Activated CD4-positive, alpha-beta T cell treated with anti-CD3 and anti-CD28 coated beads, Interleukin-2, amount 50 U/mL, for 24 hours (primary cell): ENCODE results near the gene SLTM.
"Not testable (repeated sequence)": the region's sequence is repeated elsewhere in the genome, so short reads cannot be mapped to it uniquely, and the experiment has no call there.

Experiments
- DNase-seq, 2 donors: peaks; one replicate each; pipeline ENCODE4 v3.0.0-alpha.2; 2020; ENCODE audit warnings: low read depth in 1 of 2, low spot score in 1 of 2

SLTM gene

DNA sequence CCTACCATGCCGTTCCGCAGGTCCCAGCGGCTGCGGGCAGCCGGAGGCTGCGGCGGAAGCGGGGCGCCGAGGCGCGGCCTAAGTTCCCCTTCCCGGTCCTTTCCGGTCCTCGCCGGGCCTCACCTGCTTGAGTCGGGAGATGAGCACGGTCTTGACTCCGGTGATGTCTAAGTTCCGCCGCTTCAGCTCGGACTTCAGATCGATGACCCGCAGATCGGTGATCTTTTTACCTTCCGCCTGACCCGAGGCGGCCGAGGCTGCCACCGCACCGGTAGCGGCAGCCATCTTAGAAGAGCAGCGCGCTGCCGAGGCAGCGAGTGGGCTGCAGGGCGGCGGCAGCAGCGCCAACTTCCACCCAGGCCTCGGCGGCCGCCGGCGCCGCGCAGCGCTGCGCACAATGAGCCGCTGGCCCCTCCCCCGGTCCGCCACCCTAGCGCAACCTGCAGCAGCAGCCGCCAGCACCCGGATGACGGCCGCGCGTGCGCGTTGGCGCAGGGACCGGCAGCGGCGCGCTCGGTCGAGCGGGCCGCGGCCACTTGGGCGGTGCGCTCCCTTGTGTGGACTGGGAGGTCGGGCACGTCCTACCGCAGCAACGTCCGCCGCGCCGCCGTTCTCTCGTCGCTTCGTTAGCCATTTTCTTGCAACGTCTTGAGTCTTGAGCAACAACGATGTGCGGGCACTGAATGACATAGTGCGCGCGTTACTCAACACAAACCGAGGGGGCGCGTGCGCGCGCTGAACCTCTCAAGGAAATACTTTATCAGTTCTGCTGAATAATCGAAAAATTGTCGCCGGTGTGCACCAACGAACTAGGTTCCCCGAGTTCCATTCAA, at the start of gene SLTM:
Gene SLTM, minus strand, starts transcription at position 399 of the 833 bp plus-strand sequence. Its CDS starts 114 bp downstream, at position 285.
- peak; percentile 83 to 86 for DNase-seq

DNA sequence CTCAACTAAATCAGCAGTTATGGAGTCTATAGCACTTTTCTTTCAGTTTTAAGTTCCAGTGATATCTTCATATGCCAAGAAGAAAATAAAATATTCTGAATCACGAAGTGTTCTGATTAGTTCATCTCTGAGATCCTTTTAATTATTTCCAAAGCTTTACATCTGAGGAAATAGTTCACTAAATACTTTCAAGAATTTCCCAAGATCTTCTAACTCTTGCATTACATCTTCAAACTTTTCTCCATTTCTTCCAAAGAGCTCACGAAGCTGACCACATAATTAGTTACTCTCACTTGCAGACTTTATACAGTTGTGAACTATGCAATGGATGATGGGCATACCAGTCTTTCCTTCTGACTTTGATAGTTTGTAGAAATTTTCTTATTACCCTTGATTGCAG, 49.8 kb upstream of the SLTM start:
- DNase-seq: no peak

DNA sequence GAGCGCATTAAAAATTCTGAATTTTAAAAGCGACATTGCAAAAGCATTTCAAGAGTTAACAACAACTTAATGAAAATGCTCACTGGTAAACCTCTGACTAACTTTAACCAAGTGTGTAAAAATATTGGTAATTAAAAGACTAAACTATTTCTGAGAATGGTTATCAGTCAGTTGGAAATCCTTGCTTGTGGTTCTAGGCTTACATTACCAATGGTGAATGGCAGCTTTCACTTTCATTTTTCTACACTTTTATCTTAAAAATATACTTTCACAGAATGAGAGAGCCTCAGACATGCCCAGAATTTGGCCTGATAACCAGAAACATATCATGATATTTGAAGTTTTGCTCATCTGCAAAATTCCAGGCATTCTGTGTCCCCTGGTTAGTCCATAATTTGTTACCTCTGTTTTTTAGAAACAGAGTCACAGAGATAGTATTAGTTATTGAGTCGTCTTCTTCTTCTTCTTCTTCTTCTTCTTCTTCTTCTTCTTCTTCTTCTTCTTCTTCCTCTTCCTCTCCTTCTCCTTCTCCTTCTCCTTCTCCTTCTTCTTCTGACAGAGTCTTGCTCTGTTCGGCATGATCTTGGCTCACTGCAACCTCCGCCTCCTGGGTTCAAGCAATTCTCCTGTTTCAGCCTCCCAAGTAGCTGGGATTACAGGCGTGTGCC, 48.5 kb upstream of the SLTM start:
- no peak for DNase-seq

DNA sequence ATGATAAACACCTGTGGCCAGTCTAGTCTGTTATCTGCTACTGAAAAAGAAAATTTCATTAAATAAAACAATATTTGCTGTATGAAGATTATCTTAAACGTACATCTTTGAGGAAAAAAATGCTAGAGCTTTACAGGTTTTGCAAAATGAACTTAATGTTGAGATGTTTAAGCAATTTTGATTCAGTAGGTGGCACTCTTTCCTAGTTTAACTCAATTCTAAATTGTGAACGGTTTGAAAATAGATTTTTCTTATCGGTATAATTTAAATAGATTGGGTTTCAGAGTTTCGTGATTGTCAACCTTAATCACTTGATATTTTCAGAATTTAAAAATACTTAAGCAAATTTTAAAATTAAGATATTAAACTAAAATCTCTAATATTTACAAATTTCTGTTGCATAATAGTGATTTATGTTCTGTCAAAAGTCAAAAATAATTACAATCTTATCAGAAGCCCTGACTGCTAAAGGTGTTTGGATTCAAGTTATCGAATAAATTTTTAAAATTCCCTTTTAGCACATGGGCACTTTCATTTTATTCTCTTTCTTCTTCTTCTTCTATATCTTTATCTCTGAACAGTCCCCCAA, 47.0 kb upstream of the SLTM start:
- DNase-seq: no peak

DNA sequence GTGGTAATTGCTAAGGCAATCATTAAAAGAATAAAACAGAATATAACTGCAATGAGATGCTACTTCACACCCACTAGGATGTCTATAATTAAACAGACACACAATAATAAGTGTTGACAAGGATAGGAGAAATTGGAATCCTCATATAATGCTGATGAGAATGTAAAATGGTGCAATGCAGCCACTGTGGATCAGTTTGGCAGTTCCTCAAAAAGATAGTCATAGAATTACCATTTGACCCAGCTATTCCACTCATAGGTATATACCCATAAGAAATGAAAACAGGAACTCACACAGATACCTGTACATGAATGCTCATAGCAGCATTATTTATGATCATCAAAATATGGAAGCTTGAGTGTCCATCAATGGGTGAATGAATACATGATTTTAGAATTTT, 44.4 kb upstream of the SLTM start:
- no peak for DNase-seq

DNA sequence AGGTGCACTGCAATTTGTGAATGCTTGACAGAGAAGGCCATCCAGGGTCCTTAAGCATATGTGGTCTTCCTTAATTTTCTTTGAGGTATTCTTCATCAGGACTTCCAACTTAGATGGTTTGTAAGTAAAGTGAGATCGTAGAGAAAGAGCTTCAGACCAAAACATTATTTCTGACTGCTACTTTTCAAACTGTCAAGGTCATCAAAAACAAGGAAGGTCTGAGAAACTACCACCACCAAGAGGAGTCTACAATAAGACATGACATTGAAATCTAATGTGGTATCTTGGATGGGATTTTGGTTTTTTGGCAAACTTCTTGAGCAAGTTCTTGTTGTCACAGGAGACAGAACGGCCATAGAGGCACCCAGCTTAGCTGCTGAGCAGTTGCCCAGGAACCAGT, 34.0 kb upstream of the SLTM start:
- DNase-seq: no peak

DNA sequence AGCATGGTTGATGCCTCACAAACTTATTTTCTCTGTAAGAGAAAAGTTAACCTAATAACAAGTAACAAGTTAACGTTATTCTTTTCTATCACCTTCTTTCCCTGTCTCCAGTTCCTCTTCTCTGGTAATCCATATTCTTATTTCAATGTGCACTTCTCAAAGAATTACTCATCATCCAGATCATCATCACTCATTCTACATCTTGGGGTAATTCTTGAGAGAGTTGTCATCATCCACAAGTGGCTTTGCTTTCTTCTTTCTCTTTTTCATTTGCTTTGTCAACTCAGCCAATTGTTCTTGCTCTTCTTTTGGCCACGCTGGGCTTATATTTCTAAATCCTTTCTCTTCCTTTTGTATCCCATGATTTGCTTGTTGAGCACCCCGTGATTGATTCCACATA, 33.2 kb upstream of the SLTM start:
- no peak for DNase-seq

DNA sequence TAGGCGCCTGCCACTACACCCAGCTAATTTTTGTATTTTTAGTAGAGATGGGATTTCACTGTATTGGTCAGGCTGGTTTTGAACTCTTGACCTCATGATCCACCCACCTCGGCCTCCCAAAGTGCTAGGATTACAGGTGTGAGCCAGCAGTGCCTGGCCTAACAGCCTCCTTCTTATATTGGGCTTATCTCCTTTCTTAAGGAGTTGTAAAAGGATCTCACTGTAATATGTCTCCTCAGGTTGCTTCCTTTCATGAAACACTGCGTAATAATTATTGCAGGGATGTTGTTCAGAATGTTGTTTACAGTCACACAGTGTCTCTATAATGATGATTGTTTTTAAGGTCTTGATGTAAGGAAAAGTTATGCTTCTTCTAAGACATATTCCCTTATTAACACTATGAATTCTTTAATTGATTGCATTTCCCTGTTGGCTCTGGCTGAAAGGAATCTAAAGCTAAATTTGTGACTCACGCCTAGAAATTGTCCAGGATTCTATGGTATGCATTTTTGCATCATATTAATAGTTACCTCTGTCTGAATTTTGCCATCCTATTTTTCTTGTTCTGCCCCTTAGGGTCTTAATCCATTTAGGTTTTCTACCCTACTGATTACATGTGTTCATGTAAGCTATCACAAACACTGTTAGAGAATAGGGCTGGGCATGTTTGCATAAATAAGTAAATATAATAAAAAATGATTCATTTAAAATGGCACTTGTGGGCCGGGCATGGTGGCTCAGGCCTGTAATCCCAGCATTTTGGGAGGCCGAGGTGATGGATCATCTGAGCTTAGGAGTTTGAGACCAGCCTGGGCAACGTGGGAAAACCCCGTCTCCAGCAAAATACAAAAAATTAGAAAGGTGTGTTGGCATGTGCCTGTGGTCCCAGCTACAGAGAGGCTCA, 29.4 kb upstream of the SLTM start:
- no peak for DNase-seq

DNA sequence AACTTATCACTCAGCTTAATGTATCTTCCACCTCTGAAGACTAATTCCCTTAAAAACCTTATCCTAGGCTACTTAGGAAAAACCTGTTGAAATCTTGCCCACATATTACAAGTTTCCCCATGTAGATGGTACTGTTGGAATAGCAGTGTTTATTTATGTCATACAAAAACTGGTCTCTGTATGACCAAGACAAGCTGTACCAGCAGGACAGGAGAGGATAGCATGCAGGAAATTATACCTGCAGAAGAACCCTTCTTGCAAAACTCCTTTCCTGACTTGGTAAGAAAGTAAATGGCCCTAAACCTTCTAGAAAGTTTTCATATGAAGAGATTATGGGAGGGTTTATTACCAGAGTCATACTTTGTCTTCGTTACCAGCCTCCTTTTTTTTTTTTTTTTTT, 28.7 kb upstream of the SLTM start:
- DNase-seq: no peak

DNA sequence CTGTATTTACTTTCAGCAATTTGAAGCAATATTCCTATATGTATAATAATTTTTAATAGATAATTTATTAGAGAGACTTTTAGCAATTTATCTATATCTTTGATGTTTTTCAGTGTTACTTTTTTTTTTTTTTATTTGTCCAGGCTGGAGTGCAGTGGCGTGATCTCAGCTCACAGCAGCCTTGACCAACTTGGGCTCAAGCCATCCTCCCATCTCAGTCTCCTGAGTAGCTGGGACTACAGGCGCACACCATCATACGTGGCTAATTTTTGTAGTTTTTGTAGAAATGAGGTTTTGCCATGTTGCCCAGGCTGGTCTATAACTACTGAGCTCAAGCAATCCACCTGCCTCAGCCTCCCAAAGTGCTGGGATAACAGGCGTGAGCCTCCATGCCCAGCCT, 25.3 kb upstream of the SLTM start:
- DNase-seq: no peak

DNA sequence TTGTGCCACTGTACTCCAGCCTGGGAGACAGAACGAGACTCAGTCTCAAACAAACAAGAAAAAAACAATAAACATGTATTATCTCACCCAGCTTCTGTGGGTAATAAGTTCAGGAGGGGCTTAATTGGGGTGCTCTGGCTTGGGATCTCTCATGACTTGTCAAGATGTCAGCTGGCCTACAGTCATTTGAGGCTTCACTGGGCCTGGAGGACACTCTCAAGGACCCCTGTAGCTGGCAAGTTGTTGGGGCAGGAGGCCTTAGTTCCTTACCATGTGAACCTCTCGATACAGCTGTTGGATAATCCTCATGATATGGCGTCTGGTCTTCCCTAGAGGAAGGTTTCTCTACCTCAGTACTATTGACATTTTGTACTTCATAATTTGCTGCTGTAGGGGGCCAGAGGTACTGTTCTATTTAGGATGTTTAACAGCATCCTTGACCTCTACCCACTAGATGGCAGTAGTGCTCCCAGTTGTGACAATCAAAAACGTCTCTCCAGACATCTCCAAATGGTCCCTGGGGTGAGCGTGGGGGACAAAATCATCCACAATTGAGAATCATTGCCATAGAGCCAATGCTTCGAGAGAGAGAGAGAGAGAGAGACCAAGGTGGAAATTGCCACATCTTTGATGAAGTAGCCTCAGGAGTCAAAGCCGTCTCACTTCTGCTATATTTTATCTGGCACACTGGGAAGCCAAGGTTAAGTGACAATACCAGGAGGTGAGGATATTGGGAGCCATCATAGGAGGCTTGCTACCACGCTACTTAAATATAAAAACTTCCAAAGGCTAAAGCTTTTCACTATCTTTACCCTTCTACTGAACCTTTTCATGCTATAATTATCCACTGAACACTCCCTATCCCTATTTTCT, 23.9 kb upstream of the SLTM start:
- peak; percentile 6 to 71 for DNase-seq

DNA sequence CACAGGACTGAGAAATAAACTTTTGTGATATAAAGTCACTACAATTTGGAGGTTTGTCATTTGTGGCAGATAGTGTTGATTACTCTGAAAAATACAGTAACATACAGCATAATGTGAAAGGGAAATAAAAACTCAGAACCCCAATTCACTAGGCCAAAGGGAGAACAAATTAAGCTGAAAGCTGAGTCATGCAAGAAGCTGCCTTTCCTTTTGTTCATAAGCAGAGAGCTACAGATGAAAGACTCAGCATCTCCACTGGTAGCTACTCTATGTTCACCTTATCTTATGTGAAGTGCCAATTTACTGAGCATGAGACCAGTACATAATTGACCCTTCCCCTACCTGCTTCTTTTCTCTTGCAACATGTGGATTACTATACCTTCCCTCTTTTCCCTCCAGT, 19.3 kb upstream of the SLTM start:
- no peak for DNase-seq

DNA sequence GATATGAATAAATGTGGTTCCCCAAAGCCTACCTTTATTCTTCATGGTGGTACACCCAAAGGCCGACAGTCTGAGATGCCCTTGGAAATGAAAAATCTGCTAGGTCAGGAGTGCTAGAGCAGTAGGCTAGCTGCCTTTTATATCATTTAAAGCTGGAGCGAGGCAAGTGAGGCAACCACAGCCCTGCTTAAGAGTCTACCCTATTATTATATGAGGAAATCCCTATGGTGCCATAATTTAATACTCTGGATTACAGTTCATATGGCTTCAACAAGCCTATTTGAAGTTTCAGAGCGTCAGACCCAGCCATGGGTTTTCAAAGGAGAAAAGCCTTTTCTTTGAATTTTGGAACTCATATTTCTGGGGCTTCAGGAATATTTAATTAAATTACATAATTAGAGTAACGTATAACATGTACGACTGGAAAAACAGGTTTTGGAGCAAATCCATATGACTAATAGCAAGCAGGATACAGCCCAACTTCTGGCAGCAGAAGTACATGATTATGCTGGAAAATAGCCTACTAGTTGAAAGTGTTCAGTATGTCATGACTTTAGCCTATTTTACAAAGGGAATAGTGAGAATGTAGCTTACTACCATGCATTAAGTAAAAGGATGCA, 18.0 kb upstream of the SLTM start:
- no peak for DNase-seq

DNA sequence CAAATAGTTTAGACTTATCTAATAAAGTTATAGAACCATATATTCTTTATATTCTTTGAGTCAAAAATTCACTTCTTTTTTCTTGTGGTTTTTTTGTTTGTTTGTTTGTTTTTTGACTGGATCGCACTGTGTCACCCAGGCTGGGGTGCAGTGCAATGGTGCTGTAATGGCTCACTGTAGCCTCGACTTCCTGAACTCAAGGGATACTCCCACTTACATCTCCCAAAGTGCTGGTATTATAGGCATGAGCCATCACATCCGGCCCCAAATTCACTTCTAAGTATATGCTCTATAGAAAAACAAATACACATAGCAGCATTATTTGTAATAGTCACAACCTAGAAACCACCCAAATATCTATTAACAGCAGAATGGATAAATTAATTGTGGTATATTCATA, 13.7 kb upstream of the SLTM start:
- no peak for DNase-seq

DNA sequence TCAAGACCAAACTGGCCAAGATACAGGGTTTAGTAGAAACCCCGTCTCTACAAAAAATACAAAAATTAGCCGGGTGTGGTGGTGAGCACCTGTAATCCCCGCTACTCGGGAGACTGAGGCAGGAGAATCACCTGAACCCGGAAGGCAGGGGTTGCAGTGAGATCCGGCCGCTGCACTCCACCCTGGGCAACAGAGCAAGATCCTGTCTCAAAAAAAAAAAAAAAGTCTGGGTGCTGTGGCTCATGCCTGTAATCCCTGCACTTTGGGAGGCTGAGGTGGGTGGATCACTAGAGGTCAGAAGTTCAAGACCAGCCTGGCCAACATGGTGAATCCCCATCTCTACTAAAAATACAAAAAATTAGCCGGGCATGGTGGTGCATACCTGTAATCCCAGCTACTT, 1.5 kb upstream of the SLTM start:
- DNase-seq: not testable (repeated sequence)

DNA sequence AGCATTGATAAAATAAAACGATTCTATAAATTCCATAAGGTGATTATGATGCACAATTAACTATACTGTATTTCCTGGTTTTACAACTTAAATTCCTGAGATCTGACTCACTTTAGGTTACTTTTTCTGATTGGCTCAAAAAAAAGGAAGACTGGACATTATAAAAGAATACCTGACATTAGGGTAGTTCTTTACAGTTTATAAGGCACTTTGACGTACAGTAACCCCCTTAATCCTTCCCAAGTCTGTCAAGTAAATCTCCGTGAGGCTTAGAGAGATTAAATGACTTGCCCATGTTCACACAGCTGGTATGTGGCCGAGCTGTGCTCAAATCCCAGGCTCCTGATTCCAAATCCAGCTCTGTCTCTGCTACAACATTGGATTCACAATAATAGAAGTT, 1.0 kb upstream of the SLTM start:
- DNase-seq: no peak

DNA sequence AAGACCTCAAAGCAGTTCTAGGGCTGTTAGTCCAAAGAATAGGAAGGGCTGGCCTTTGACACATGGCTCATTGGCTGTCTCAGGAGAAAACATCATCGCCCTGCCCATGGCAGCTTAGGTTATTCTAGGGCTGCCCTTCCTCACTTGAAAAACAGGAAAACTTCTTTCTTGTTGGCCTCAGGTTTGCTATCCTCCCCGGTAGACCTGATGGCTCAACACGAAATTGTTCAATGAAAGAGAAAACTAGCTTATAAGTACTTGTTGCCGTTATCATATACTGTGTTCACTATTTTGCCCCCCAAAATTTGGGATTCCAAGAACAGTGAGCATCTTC, 602 bp upstream of the SLTM start:
- DNase-seq: no peak

DNA sequence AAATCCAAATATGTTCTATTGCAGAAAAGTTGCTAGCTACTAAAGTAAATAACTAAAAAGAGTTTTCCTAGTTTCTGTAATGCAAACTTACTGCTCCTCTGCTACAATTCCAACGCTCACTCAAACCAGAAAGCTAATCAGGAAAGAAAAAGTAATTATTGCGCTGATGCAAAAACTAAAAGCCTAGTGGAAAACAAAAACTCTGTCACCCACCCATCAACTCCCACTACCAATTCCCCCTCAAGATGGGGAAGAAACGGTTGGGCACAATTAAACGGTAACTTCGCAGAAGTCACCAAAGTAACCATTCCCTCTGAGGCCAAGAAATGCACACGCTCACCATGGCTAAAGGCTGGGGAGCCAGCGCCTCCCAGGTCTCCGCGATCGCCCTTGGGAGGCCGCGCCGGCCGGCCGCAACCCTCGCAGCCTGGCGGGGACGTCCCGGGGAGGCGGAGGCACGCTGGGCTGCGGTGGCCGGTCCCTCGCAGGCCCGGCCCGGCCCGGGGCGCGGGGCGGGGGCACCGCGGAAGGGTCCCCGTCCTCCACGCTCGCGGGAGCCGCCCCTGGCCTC, 684 bp downstream of the SLTM start:
- no peak for DNase-seq

DNA sequence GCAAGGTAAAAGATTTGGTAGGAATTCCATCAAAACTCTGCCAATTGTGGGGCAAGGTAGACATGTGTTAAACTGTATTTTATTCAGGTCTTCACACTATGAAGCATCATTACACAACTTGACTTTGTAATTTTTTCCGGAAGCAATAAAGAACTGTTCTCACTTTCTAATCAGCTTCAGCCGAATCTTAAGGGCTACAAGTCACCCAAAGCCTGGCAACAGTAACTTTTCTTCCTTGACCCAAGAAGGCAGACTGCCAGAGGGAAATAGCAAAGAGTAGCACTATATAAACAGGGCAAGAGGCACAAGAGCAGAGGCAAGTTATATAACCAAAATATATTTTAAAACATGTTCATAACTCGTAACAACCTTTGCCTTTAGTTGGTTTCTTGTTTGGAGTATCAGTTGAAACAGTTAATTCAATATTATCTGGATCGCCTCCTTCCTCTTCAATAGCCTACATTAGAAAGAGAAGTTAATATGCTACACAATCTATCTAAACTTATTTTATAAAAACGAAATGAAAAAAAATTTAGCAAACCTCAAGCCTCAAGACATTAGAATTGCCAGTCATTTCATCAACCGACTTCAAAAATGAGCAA, 1.4 kb downstream of the SLTM start:
- DNase-seq: no peak
